AG09319 (cell line): Measurements from ENCODE around the gene KCNG1.
A peak's percentile ranks its signal among the peaks of the same experiment; 100 is the strongest.

Experiments
- DNase-seq: peaks from one replicate; pipeline ENCODE4 v3.0.0-alpha.2; 2010; ENCODE audit warnings: low read depth; ENCODE audit errors: extremely low read depth
- CTCF ChIP-seq: IDR thresholded peaks from 2 replicates; pipeline ENCODE4 v1.5.1; 2011; ENCODE audit warnings: low read depth, mild to moderate bottlenecking, inconsistent platforms, low read length, moderate library complexity

Gene KCNG1

GRCh38 chr20:50968289-50968688 lies 54.6 kb downstream of the KCNG1 start:
- no peak for DNase-seq
- TF ChIP-seq CTCF, result no peak

DNA sequence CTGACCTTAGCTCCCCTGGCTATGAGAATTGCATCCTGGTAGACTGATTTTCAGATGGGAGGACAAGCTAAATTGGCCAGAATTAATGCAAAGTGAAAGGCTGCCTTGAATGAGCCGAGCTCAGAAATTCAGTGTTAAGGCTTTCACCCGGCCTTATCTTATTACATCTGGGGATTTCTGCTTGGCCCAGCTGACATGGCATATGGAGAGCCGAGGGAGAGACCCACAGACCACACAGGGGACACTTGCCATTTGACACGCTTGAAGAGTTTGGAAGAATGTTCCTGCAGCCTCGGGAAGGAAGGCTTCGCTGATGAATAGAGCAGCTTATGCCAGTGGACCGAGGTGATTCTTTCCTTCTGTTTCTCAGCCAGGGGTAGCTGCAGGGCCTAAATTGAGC lies 55.3 kb downstream of the KCNG1 start:
- no peak for TF ChIP-seq CTCF
- no peak for DNase-seq

- TF ChIP-seq CTCF, result no peak
- no peak for DNase-seq
Observed at GRCh38 chr20:50959543-50960126, 63.3 kb downstream of the KCNG1 start.

DNA sequence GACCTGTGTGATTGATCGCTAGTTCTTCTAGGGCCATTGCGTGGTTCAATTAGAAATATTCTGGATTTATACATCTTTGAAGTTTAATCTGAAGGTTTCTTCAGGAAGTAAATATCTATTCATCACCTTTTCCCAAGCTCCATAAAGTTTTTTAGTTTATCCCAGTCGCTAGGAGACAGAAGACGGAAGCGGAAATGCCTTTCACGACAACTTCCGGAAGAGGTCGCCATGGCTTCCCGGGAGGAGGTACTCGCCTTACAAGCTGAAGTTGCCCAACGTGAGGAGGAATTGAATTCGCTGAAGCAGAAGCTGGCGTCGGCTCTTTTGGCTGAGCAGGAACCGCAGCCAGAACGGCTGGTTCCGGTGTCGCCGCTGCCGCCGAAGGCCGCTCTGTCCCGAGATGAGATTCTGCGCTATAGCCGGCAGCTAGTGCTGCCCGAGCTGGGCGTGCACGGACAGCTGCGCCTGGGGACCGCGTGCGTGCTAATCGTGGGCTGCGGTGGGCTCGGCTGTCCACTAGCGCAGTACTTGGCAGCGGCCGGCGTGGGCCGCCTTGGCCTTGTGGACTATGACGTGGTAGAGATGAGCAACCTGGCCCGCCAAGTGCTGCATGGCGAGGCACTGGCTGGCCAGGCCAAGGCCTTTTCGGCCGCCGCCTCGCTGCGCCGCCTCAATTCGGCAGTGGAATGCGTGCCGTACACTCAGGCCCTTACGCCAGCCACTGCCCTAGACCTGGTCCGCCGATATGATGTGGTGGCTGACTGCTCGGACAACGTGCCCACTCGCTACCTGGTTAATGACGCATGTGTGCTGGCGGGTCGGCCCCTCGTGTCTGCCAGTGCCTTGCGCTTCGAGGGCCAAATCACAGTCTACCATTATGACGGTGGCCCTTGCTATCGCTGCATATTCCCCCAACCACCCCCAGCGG lies 64.0 kb downstream of the KCNG1 start, which contains the start of gene MOCS3:
MOCS3 (plus strand) TSS at position 204 of the 928 bp plus-strand sequence; CDS start at position 229, 25 bp downstream.
- TF ChIP-seq CTCF, result no peak
- DNase-seq, result peak; percentile 83

DNA sequence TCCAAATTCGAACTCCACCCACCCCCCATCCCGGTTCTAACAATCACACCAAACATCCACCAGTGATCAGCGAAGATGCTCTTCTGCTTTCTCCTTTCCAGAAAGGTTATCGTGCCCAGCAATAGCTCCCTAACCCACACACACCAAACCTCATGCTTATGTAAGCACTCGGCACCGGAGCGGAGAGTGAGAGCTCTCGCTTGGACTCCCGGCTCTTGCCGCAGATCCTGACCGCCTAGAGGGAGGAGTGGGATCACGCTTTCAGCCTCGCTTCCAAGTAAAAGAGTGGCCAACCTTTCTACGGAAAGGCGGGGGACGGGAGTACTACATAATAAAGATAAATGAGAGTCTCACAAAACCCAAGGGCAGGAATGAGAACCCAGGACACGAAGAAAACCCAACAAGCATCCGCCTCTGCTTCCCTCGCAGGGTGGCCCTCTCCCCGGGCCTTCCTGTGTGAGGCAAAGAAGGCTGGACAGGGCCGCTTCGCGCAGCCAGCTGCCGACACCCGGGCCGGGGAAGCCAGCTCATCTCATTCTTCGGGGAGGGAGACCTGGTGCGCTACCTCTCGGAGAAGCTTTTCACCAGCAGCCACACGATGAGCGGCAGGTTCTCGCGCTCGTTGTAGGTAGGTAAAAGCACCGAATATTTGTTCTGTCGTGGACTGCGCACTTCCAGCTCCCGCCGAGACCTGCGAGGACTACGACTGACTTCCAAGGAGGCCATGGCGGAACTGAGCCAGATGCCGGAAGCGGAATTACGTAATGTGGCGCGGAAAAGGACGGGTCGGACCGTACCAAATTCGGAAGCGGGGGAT lies 64.9 kb downstream of the KCNG1 start, which contains the start of gene DPM1:
DPM1 (minus strand) TSS at position 735 of the 817 bp plus-strand sequence; CDS start at position 726, 9 bp downstream.
- DNase-seq, result peak; percentile 73
- no peak for TF ChIP-seq CTCF

GRCh38 chr20:50957276-50957675 lies 65.6 kb downstream of the KCNG1 start:
- no peak for DNase-seq
- no peak for TF ChIP-seq CTCF
